Vagina (tissue), 2 donors: Measurements from ENCODE around the gene NKX1-2.

ENCODE experiments used
- POLR2A ChIP-seq, 2 donors: fragments of 450-650 bp; IDR thresholded peaks; one replicate each; pipeline ENCODE4 v1.6.1; 2017; ENCODE audit warnings: antibody characterized with exemption in 2 of 2, mild to moderate bottlenecking in 2 of 2, moderate library complexity in 2 of 2
- POLR2AphosphoS5 ChIP-seq, 2 donors: sonication (generic); formaldehyde crosslinking; IDR thresholded peaks; one replicate each; pipeline ENCODE4 v1.9.0; 2017; ENCODE audit warnings: antibody characterized with exemption in 2 of 2, mild to moderate bottlenecking in 2 of 2, low read depth in 1 of 2; ENCODE audit not compliant: insufficient read depth in 1 of 2
- TF ChIP-seq, protein P1 (sequence below), 3 experiments: fragments of 450-650 bp in 2 of 3; fragments of 200-600 bp in 1 of 3; sonication (generic) in 1 of 3; IDR thresholded peaks; one replicate each; pipeline ENCODE4 v1.5.1; 2017 to 2019; ENCODE audit warnings: antibody characterized with exemption in 3 of 3, mild to moderate bottlenecking in 2 of 3, moderate library complexity in 2 of 3

DNA sequence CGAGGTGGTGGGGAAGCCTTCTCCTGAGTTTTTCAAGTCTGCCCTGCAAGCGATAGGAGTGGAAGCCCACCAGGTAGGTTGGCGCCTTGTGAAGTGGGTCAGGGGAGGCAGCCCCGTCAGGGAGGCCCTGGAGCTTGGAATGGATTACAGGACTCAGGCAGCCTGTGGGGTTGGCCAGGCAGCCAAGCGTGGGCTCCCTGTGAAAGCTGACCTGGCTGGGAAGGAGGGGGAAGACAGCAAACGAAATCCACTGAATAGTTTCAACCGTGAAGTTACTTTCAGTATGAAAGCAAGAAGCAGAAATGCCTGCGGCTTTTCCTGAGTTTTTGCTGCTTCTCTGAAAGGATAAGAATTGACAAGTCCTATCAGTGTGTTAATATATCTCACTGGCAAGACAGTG lies 48.2 kb upstream of the NKX1-2 start:
- TF ChIP-seq, protein P1, sequence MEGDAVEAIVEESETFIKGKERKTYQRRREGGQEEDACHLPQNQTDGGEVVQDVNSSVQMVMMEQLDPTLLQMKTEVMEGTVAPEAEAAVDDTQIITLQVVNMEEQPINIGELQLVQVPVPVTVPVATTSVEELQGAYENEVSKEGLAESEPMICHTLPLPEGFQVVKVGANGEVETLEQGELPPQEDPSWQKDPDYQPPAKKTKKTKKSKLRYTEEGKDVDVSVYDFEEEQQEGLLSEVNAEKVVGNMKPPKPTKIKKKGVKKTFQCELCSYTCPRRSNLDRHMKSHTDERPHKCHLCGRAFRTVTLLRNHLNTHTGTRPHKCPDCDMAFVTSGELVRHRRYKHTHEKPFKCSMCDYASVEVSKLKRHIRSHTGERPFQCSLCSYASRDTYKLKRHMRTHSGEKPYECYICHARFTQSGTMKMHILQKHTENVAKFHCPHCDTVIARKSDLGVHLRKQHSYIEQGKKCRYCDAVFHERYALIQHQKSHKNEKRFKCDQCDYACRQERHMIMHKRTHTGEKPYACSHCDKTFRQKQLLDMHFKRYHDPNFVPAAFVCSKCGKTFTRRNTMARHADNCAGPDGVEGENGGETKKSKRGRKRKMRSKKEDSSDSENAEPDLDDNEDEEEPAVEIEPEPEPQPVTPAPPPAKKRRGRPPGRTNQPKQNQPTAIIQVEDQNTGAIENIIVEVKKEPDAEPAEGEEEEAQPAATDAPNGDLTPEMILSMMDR (IDR thresholded peaks at IDR 0.05): no peak
- no peak for TF ChIP-seq POLR2A (IDR thresholded peaks at IDR 0.05)
- no peak for TF ChIP-seq POLR2AphosphoS5 (IDR thresholded peaks at IDR 0.05; ENCODE audit: insufficient read depth in 1 of 2, low read depth in 1 of 2)
